ENCODE data around the gene ADAMTS3. TPM values are rescaled to one million over a fixed set of nuclear protein-coding genes. Genes with fewer than 3 reads are reported as not detected.

Gene ADAMTS3
- total and polyA plus RNA-seq, 2 of the 13 experiments (the other 11 are each of a cell fraction or from before 2014, with no cell fraction given) = not detected

DNA sequence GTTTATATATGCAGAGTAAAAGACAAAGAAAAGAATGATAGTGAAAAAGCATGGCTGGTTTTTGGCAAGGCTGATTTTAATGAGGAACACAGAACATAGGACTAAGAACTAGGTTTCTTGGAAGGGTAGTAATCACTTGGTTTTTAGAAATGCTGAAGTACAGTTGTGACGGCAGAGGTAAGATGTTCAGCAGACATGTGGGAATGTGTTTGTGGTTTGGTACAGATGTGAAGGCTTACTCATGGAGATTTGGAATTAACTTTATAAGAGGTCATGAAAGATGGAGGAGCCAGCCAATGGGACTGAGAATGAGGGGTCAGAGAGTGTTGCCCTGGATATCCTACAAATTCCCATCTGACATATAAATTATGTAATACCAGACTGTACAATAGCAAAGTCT lies 293.6 kb downstream of the ADAMTS3 start:
- H3K27ac ChIP-seq (ENCODE audit: extremely low read length, insufficient read depth, low read length) = no peak overlapping the region
- TF ChIP-seq ZBTB42 (CRISPR knock-in tag; IDR thresholded peaks at IDR 0.05) (no peak), ZBTB3 (CRISPR knock-in tag; IDR thresholded peaks at IDR 0.05; ENCODE audit: borderline replicate concordance, low read depth) (no peak), NBN (conservative IDR thresholded peaks at IDR 0.05) (no peak), HNF4A (CRISPR knock-in tag; IDR thresholded peaks at IDR 0.05) (no peak), ZNF460 (CRISPR knock-in tag; IDR thresholded peaks at IDR 0.05; ENCODE audit: borderline replicate concordance) (no peak), JDP2 (CRISPR knock-in tag; IDR thresholded peaks at IDR 0.05; ENCODE audit: borderline replicate concordance) (no peak), POGZ (CRISPR knock-in tag; IDR thresholded peaks at IDR 0.05) (no peak), HHEX (CRISPR knock-in tag; IDR thresholded peaks at IDR 0.05) (no peak), BCL6 (CRISPR knock-in tag; IDR thresholded peaks at IDR 0.05) (no peak), ZNF569 (CRISPR knock-in tag; IDR thresholded peaks at IDR 0.05; ENCODE audit: borderline replicate concordance) (no peak), ZNF33A (CRISPR knock-in tag; IDR thresholded peaks at IDR 0.05; ENCODE audit: borderline replicate concordance) (no peak)
- TF ChIP-seq, protein P1, sequence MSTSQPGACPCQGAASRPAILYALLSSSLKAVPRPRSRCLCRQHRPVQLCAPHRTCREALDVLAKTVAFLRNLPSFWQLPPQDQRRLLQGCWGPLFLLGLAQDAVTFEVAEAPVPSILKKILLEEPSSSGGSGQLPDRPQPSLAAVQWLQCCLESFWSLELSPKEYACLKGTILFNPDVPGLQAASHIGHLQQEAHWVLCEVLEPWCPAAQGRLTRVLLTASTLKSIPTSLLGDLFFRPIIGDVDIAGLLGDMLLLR (CRISPR knock-in tag; IDR thresholded peaks at IDR 0.05) = no peak
- TF ChIP-seq, protein P2, sequence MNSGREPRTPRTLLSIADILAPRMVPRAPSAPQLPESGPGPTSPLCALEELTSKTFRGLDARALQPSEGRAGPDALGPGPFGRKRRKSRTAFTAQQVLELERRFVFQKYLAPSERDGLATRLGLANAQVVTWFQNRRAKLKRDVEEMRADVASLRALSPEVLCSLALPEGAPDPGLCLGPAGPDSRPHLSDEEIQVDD (CRISPR knock-in tag; IDR thresholded peaks at IDR 0.05; ENCODE audit: borderline replicate concordance) = no peak
- TF ChIP-seq, protein P3, sequence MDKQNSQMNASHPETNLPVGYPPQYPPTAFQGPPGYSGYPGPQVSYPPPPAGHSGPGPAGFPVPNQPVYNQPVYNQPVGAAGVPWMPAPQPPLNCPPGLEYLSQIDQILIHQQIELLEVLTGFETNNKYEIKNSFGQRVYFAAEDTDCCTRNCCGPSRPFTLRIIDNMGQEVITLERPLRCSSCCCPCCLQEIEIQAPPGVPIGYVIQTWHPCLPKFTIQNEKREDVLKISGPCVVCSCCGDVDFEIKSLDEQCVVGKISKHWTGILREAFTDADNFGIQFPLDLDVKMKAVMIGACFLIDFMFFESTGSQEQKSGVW (CRISPR knock-in tag; IDR thresholded peaks at IDR 0.05; ENCODE audit: borderline replicate concordance) = no peak
- TF ChIP-seq, protein P4, sequence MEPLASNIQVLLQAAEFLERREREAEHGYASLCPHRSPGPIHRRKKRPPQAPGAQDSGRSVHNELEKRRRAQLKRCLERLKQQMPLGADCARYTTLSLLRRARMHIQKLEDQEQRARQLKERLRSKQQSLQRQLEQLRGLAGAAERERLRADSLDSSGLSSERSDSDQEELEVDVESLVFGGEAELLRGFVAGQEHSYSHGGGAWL (CRISPR knock-in tag; IDR thresholded peaks at IDR 0.05) = no peak
- TF ChIP-seq, protein P5, sequence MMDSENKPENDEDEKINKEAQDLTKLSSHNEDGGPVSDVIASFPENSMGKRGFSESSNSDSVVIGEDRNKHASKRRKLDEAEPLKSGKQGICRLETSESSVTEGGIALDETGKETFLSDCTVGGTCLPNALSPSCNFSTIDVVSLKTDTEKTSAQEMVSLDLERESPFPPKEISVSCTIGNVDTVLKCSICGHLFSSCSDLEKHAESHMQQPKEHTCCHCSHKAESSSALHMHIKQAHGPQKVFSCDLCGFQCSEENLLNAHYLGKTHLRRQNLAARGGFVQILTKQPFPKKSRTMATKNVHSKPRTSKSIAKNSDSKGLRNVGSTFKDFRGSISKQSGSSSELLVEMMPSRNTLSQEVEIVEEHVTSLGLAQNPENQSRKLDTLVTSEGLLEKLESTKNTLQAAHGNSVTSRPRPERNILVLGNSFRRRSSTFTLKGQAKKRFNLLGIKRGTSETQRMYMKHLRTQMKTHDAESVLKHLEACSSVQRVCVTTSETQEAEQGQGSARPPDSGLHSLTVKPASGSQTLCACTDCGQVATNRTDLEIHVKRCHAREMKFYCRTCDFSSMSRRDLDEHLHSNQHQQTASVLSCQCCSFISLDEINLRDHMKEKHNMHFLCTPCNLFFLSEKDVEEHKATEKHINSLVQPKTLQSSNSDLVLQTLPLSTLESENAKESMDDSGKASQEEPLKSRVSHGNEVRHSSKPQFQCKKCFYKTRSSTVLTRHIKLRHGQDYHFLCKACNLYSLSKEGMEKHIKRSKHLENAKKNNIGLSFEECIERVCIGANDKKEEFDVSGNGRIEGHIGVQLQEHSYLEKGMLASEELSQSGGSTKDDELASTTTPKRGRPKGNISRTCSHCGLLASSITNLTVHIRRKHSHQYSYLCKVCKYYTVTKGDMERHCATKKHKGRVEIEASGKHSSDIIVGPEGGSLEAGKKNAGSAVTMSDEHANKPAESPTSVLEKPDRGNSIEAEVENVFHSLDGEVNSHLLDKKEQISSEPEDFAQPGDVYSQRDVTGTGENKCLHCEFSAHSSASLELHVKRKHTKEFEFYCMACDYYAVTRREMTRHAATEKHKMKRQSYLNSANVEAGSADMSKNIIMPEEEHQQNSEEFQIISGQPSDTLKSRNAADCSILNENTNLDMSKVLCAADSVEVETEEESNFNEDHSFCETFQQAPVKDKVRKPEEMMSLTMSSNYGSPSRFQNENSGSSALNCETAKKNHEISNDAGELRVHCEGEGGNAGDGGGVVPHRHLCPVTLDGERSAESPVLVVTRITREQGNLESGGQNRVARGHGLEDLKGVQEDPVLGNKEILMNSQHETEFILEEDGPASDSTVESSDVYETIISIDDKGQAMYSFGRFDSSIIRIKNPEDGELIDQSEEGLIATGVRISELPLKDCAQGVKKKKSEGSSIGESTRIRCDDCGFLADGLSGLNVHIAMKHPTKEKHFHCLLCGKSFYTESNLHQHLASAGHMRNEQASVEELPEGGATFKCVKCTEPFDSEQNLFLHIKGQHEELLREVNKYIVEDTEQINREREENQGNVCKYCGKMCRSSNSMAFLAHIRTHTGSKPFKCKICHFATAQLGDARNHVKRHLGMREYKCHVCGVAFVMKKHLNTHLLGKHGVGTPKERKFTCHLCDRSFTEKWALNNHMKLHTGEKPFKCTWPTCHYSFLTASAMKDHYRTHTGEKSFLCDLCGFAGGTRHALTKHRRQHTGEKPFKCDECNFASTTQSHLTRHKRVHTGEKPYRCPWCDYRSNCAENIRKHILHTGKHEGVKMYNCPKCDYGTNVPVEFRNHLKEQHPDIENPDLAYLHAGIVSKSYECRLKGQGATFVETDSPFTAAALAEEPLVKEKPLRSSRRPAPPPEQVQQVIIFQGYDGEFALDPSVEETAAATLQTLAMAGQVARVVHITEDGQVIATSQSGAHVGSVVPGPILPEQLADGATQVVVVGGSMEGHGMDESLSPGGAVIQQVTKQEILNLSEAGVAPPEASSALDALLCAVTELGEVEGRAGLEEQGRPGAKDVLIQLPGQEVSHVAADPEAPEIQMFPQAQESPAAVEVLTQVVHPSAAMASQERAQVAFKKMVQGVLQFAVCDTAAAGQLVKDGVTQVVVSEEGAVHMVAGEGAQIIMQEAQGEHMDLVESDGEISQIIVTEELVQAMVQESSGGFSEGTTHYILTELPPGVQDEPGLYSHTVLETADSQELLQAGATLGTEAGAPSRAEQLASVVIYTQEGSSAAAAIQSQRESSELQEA (CRISPR knock-in tag; IDR thresholded peaks at IDR 0.05; ENCODE audit: not compliant biosample characterization) = no peak

More for the DNA sequence above, 293.6 kb downstream of the ADAMTS3 start:
- Histone ChIP-seq H3K4me2 (ENCODE audit: low read depth, low read length) (no peak overlapping the region), H4K20me1 (ENCODE audit: insufficient read depth, low read length) (no peaks in the 10 kb centered on the region), H3K9me3 (ENCODE audit: low read length) (no peaks in the 10 kb centered on the region; the same call in 1 of the 2 replicates), H3K36me3 (replicated peaks in 1 of 2; ENCODE audit: control insufficient read depth in 1 of 2, insufficient read depth in 2 of 2, low read length in 2 of 2) (no peaks in the 10 kb centered on the region), H3K9ac (ENCODE audit: insufficient read depth, low read depth, low read length) (no peak overlapping the region), H3K4me1 (ENCODE audit: insufficient read depth, low read length) (no peaks in the 10 kb centered on the region), H2AFZ (ENCODE audit: low read length) (no peak overlapping the region), H3K79me2 (ENCODE audit: insufficient read depth, low read length) (no peaks in the 10 kb centered on the region), H3K27me3 (ENCODE audit: control insufficient read depth in 1 of 2, insufficient read depth in 2 of 2, low read length in 2 of 2) (no peaks in the 10 kb centered on the region), H3K4me3 (replicated peaks in 1 of 3; ENCODE audit: insufficient read depth in 1 of 3, low read depth in 2 of 3, low read length in 3 of 3) (no peak overlapping the region)
- DNase-seq (ENCODE audit: low spot score) (no peak), ATAC-seq (no peak), FAIRE-seq (no peak)
- POLR2A ChIA-PET = no interaction called here
- intact Hi-C loops (cut with micrococcal nuclease; ENCODE audit: unreplicated experiment) (no loop called here), in situ Hi-C loops (cut with HindIII; ENCODE audit: extremely low pct_ligation_motif_present, low pct_unique_long_range_greater_than_20kb) (no loop called here)
- CTCF ChIA-PET (ENCODE audit: low intra/inter-chr PET ratio, low total read pairs) = no interaction called here
- 42% methylated on average over 1 of the region's 1 CpG for WGBS (ENCODE audit: low lambda C conversion rate)
- no TSS peak for BruUV-seq (replicated peaks)

Data from HepG2 (cell line).